GM19455 (cell line): ENCODE measurements around the gene HSPG2.

Experiments
- ATAC-seq: cut with Tn5 transposase; IDR thresholded peaks from one replicate; pipeline ENCODE4 v1.9.1; 2021; ENCODE audit not compliant: unreplicated experiment

Gene HSPG2

DNA sequence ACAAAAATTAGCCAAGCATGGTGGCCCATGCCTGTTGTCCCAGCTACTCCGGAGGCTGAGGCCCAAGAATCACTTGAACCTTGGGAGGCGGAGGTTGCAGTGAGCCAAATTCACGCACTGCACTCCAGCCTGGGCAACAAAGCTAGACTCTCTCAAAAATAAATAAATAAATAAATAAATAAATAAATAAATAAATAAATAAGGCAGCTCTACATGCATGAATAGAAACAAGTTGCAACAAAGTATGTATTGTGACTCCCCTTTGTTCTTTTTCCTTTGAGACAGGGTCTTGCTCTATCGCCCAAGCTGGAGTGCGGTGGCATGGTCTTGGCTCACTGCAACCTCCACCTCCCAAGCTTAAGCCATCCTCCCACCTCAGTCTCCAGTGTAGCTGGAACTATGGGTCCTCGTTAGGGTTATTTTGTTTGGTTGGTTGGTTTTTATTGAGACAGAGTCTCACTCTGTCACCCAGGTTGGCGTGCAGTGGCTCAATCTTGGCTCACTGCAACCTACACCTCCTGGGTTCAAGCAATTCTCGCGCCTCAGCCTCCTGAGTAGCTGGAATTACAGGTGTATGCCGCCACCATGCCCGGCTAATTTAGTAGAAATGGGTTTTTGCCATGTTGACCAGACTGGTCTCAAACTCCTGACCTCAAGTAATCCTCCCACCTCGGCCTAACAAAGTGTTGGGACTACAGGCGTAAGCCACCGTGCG, 162.1 kb downstream of the HSPG2 start:
- ATAC-seq = no peak

DNA sequence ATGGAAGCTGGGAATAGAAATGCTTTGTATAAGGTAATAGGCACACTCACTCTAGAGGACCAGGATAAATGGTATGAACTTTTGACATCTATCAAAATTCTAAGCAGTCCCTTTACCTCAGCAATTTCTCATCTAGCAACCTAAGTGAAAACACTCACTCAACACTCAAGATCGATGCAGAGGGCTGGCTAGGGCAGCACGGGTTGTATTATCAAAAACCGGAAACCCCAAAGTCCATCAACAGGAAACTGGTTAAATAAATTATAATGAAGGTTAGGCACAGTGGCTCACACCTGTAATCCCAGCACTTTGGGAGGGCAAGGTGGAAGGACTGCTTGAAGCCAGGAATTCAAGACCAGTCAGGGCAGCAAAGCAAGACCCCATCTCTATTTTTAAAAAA, 163.5 kb downstream of the HSPG2 start:
- ATAC-seq = no peak
